Adrenal gland (tissue), 12 donors: ENCODE data around the gene FAM193B. TPM values are rescaled to one million over a fixed set of nuclear protein-coding genes. Genes with fewer than 3 reads are reported as not detected.

Experiments used
- DNase-seq, 7 donors: peaks; one replicate each; pipeline ENCODE4 v3.0.0-alpha.2; 2019 to 2020
- H3K27ac ChIP-seq, 5 donors: fragments of 200-600 bp; sonication (generic) in 4 of 5; 1 replicate in 3 of 5; 2 replicates in 2 of 5; pipeline versions ENCODE4 v1.5.1 to v1.8.0; 2016 to 2020; ENCODE audit warnings: mild to moderate bottlenecking in 1 of 5
- H3K27me3 ChIP-seq: fragments of 200-600 bp; 2 replicates; pipeline ENCODE4 v1.8.0; 2021
- H3K36me3 ChIP-seq, 2 donors: fragments of 200-600 bp; replicated peaks in 1 of 2; 1 replicate in 1 of 2; 2 replicates in 1 of 2; pipeline versions ENCODE4 v1.5.1 to v1.8.0; 2018 to 2022
- H3K4me1 ChIP-seq, 2 donors: fragments of 200-600 bp; replicated peaks in 1 of 2; 1 replicate in 1 of 2; 2 replicates in 1 of 2; pipeline versions ENCODE4 v1.5.1 to v1.8.0; 2018 to 2021
- H3K4me3 ChIP-seq, 4 donors: fragments of 200-600 bp; sonication (generic) in 3 of 4; one replicate each; pipeline ENCODE4 v1.5.1; 2016 to 2018
- H3K9me3 ChIP-seq, 3 donors: fragments of 200-600 bp; sonication (generic) in 1 of 3; replicated peaks in 1 of 3; 1 replicate in 2 of 3; 2 replicates in 1 of 3; pipeline versions ENCODE4 v1.5.1 to v1.8.0; 2016 to 2021
- POLR2A ChIP-seq, 2 donors: fragments of 450-650 bp; IDR thresholded peaks; one replicate each; pipeline ENCODE4 v1.6.1; 2017; ENCODE audit warnings: antibody characterized with exemption in 2 of 2, mild to moderate bottlenecking in 2 of 2, moderate library complexity in 1 of 2
- WGBS, 4 donors: extraction: QIAGEN DNeasy Blood & Tissue Kit in 2 of 4; methylation state at CpG; one replicate each; pipeline versions ENCODE4 v1.1.5 to v1.1.7; 2013 to 2017; 5-methylcytosine and 5-hydroxymethylcytosine counted together
- intact Hi-C, 2 donors: fragments of 100-400 bp; cut with DNase I; formaldehyde crosslinking; loops; one replicate each; pipeline versions ENCODE4 v1.14.1 to v1.15.0; 2022 to 2023
- polyA plus RNA-seq, 3 donors: library from polyadenylated mRNA; stranded (reverse); fragments of 200-250 nt in 2 of 3; fragments of 350-450 nt in 1 of 3; fragmentation: Illumina TruSeq in 1 of 3; extraction: RNeasy Lipid Tissue Mini Kit (QIAGEN cat#74804) in 1 of 3; gene quantifications; one replicate each; pipeline ENCODE4 v1.2.3, GENCODE V29; 2013 to 2014
- total RNA-seq, 9 donors: library from RNA; depleted of rRNA in 4 of 9; stranded (reverse); fragments of >200 nt in 4 of 9; fragments of 120-200 nt in 1 of 9; fragmentation: NEBNext Ultra II Directional in 1 of 9; extraction: Animal tissue kit (Norgen Biotek cat#: 25700) in 1 of 9; gene quantifications; one replicate each; pipeline versions ENCODE4 v1.1.0 to v1.2.4, GENCODE V29; 2013 to 2023
- TF ChIP-seq, protein P1 (sequence below), 6 experiments: fragments of 450-650 bp in 4 of 6; fragments of 200-600 bp in 2 of 6; sonication (generic) in 1 of 6; IDR thresholded peaks; 1 replicate in 5 of 6; 2 replicates in 1 of 6; pipeline versions ENCODE4 v1.5.1 to v1.8.0; 2016 to 2021; ENCODE audit warnings: antibody characterized with exemption in 6 of 6, mild to moderate bottlenecking in 2 of 6, moderate library complexity in 1 of 6
- donor health status: healthy with polysubstance abuse.
- donor health status: Bipolar disorder and iron deficiency.
- donor health status: DM: yes; HTN: yes; CAD: no.
- donor health status: DM: no; HTN: no; CAD: no.
- donor health status: DM: no; HTN: no; CAD: no.
- donor health status: DM: yes; HTN: yes; CAD: no.

The FAM193B gene
- total and polyA plus RNA-seq, 12 donors = 18.4 to 851 (median 44.0) TPM

DNA sequence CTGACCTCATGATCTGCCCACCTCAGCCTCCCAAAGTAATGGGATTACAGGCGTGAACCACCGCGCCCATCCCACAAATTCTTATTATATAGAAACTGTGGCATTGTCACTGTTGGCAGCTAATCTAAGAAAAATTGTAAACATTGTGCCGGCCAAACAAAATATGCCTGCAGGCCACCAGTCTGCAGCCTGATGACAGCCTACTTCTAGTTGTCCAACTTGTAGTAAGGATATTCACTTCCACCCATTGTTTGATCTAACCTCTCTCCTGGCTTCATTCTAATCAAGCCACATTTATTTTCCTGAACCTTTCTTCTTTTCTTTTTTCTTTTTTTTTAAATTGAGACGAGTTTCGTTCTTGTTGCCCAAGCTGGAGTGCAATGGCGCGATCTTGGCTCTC, 24.0 kb upstream of the FAM193B start:
- 88 to 94% (median 88%) methylated on average over 8 of the region's 8 CpGs for WGBS, 4 donors
- no peak for DNase-seq

DNA sequence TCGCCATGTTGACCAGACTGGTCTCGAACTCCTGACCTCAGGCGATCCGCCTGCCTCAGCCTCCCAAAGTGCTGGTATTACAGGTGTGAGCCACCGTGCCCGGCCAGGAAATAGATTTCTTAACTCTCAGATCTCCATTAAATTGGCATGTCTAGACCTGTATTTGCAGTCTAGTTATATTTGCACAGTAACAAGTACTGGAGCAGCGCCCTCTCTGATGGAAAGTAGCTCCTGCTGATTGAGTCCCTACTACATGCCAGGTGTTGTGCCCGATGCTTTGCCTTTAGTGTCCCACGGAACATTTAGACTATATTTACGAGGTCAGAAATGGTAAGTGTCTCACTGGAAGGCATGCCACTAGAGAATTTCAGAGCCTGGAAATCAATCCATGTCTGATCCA, 21.8 kb upstream of the FAM193B start:
- H3K27me3 ChIP-seq = no peaks in the 10 kb centered on the region
- no peaks in the 10 kb centered on the region for H3K36me3 ChIP-seq
- no peak overlapping the region for H3K4me3 ChIP-seq
- H3K9me3 ChIP-seq = no peaks in the 10 kb centered on the region
- H3K4me1 ChIP-seq = no peaks in the 10 kb centered on the region
- DNase-seq = no peak
- no peak overlapping the region for H3K27ac ChIP-seq
- TF ChIP-seq POLR2A (IDR thresholded peaks at IDR 0.05) = no peak
- TF ChIP-seq, protein P1, sequence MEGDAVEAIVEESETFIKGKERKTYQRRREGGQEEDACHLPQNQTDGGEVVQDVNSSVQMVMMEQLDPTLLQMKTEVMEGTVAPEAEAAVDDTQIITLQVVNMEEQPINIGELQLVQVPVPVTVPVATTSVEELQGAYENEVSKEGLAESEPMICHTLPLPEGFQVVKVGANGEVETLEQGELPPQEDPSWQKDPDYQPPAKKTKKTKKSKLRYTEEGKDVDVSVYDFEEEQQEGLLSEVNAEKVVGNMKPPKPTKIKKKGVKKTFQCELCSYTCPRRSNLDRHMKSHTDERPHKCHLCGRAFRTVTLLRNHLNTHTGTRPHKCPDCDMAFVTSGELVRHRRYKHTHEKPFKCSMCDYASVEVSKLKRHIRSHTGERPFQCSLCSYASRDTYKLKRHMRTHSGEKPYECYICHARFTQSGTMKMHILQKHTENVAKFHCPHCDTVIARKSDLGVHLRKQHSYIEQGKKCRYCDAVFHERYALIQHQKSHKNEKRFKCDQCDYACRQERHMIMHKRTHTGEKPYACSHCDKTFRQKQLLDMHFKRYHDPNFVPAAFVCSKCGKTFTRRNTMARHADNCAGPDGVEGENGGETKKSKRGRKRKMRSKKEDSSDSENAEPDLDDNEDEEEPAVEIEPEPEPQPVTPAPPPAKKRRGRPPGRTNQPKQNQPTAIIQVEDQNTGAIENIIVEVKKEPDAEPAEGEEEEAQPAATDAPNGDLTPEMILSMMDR (IDR thresholded peaks at IDR 0.05) = no peak
- 73 to 83% (median 77%) methylated on average over 10 of the region's 10 CpGs for WGBS, 4 donors
- intact Hi-C loops = no loop called here

More for the DNA sequence above, 24.0 kb upstream of the FAM193B start:
- TF ChIP-seq, protein P1 (IDR thresholded peaks at IDR 0.05) = no peak
- no peak for TF ChIP-seq POLR2A (IDR thresholded peaks at IDR 0.05)
- Histone ChIP-seq H3K4me3 (no peak overlapping the region), H3K4me1 (no peaks in the 10 kb centered on the region), H3K9me3 (no peaks in the 10 kb centered on the region), H3K27ac (no peak overlapping the region), H3K36me3 (no peaks in the 10 kb centered on the region), H3K27me3 (no peaks in the 10 kb centered on the region)
- intact Hi-C loops = no loop called here

DNA sequence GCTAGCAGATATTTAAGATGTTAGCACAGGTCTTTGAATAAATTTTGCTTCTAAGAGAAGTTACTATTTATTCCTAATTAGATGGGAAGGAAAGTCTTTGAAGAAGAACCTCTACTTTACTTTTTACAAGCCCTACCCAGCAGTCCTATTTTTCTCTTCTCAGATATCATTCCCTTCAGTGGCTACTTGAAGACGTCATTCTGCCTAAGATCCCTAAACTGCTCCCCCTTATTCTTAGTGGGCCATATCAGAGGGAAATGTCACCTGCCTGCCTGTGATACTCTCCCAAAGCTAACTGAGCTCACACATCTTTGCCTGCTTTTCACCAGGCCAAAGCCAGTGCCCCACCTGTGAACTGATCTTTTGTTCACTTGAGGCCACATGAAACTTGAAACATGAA, 21.1 kb upstream of the FAM193B start:
- TF ChIP-seq, protein P1 (IDR thresholded peaks at IDR 0.05) = no peak
- no peak for TF ChIP-seq POLR2A (IDR thresholded peaks at IDR 0.05)
- Histone ChIP-seq H3K4me3 (no peak overlapping the region), H3K27ac (no peak overlapping the region), H3K9me3 (no peaks in the 10 kb centered on the region), H3K27me3 (no peaks in the 10 kb centered on the region), H3K36me3 (no peaks in the 10 kb centered on the region), H3K4me1 (no peaks in the 10 kb centered on the region)
- intact Hi-C loops = no loop called here
- no peak for DNase-seq
- WGBS, 4 donors = 57 to 62% (median 57%) methylated on average over 1 of the region's 1 CpG

DNA sequence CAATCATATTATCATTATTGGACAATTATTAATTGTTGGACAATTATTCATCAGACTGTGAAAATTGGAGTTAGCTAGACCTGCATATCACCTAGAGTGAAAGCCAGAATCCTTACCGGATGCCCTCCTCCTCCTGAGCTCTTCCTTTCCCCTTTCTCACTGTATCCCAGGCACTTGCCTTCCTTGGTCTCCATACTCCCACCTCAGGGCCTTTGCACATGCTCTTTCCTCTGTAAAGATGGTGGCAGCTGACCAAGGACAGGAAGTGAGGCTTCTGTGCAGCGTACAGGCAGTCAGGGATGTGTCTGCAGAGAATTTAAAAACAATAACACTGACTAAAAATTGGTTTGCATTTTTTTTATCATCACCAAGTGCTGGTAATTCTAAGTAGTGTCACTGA, 15.5 kb upstream of the FAM193B start:
- peaks cover 8% of the 10 kb centered on the region for H3K27me3 ChIP-seq
- no peaks in the 10 kb centered on the region for H3K36me3 ChIP-seq
- no peaks in the 10 kb centered on the region for H3K4me1 ChIP-seq
- TF ChIP-seq, protein P1 (IDR thresholded peaks at IDR 0.05) = no peak
- no peak for TF ChIP-seq POLR2A (IDR thresholded peaks at IDR 0.05)
- intact Hi-C loops = no loop called here
- no peak overlapping the region for H3K27ac ChIP-seq
- no peak overlapping the region for H3K4me3 ChIP-seq
- no peaks in the 10 kb centered on the region for H3K9me3 ChIP-seq
- WGBS, 4 donors = 62 to 86% (median 78%) methylated on average over 2 of the region's 2 CpGs
- no peak for DNase-seq
